Measurements from ENCODE around the gene BCO1.

Gene BCO1

DNA sequence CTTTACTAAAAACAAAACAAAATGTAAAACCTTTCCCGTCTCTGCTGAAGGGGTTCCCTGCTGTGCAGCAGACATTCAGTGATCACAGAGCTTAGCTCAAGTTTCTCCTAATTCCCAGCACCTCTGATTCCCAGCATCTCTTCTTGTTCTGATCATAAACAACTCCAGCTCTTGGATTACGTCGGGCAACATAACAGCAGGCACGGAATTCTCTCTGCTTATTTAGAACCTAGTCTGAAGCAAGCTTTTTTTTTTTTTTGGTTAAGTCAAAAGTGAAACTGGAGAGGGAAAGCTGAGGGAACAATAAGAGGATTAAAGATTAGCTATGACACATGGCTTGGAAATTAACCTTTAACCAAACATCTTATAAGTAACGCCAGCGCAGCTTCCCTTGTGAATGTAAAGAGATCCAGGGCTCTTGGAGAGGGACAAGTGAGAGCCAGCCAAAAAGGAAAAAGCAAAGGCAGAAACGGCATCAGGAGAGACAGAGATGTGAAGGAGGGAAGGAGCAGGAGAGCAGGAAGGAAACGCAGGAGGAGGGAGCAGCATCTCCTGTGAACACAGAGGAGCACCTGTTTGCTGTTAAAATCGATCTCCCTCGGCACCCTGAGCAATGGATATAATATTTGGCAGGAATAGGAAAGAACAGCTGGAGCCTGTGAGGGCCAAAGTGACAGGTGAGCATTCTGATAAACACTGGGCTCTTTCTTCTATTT, at the start of gene BCO1:
Gene BCO1 (plus strand): TSS at position 394 of the 716 bp plus-strand sequence. CDS start 220 bp downstream, at position 614.
- DNase-seq (ENCODE audit: low spot score), result no peak
- TF ChIP-seq, protein P1, sequence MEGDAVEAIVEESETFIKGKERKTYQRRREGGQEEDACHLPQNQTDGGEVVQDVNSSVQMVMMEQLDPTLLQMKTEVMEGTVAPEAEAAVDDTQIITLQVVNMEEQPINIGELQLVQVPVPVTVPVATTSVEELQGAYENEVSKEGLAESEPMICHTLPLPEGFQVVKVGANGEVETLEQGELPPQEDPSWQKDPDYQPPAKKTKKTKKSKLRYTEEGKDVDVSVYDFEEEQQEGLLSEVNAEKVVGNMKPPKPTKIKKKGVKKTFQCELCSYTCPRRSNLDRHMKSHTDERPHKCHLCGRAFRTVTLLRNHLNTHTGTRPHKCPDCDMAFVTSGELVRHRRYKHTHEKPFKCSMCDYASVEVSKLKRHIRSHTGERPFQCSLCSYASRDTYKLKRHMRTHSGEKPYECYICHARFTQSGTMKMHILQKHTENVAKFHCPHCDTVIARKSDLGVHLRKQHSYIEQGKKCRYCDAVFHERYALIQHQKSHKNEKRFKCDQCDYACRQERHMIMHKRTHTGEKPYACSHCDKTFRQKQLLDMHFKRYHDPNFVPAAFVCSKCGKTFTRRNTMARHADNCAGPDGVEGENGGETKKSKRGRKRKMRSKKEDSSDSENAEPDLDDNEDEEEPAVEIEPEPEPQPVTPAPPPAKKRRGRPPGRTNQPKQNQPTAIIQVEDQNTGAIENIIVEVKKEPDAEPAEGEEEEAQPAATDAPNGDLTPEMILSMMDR (IDR thresholded peaks at IDR 0.05; ENCODE audit: extremely low read depth, insufficient read depth, missing control alignments), result no peak
- in situ Hi-C loops (cut with MboI; ENCODE audit: low pct_unique_long_range_greater_than_20kb, low sequenced_read_pairs, unreplicated experiment), result no loop called here

DNA sequence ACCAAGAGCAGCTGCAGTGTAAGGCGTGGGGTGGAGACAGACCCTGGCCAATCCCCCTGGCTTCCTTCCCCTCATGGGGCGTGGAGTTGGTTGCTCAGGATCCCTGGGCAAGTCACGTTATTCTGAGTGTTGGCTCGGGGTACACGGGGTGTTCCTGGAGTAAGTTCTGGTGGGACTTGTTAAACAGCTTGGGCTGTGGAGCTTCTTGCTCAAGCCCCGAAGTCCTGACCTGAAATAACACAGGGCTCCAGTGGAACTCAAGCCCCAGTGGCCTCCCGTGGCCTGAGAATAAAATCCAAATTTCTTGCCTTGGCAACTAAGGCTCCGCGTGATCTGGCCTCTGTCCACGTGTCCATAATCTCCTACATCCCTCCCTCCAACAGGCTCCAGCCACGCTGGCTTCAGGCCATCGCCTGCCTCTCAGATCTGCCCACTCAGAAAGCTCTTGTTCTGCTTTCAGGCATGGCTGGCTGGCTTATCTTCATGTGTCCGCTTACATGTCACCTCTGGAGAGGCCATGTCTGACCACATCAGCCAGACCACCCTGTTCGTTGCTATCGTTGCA, 49.3 kb upstream of the BCO1 start:
- TF ChIP-seq, protein P1 (IDR thresholded peaks at IDR 0.05; ENCODE audit: extremely low read depth, insufficient read depth, missing control alignments), result no peak
- no peak for DNase-seq (ENCODE audit: low spot score)
- in situ Hi-C loops (cut with MboI; ENCODE audit: low pct_unique_long_range_greater_than_20kb, low sequenced_read_pairs, unreplicated experiment), result no loop called here

DNA sequence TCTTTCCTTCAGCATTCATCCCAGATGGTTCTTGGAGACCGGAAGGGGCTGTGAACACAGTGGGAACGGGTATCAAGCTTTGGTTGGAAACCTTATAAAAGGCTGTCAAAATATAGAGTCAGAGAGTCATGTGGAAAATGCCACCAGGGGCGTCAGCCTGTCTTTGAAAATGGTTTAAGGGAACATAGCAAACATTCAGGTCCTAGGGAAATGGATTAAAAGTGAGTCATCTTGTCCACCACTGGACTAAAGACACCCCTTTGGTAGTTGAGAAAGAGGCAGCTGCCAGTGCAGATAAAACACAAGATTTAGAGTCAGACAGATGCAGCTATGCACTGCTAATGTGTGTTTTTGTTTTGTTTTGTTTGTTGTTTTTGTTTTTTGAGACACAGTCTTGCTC, 47.8 kb upstream of the BCO1 start:
- DNase-seq (ENCODE audit: low spot score), result no peak
- in situ Hi-C loops (cut with MboI; ENCODE audit: low pct_unique_long_range_greater_than_20kb, low sequenced_read_pairs, unreplicated experiment), result no loop called here
- TF ChIP-seq, protein P1 (IDR thresholded peaks at IDR 0.05; ENCODE audit: extremely low read depth, insufficient read depth, missing control alignments), result no peak

DNA sequence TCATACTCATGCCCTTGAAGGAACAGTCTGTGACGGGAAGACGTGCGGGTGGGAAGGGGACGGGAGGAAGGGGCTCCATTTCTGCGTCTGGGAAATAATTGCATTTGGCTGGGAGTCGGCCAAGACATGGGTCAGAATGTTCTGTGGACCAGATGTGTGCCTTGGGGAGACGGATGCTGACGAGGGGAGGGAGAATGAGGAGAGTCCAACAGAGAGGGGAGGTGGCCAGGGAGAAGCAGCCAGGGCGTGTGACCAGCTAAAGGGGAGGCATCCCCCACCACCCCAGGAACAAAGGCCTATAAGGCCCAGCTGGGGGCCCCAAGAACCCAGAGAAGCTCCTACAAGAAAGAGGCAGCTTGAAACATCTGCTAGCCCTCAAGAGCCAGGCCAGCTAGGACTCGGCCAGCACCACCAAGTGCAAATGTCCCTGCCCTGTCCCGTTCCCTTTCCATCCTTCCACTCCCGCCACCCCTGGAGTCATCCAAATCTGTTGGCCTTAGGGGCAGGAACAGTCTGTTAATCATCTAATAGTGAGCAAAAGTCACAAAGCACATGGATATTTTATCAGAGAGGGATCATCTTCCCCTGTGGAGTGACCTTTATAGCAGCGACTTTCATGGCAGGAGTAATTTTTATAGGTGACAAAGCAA, 42.5 kb upstream of the BCO1 start:
- in situ Hi-C loops (cut with MboI; ENCODE audit: low pct_unique_long_range_greater_than_20kb, low sequenced_read_pairs, unreplicated experiment), result no loop called here
- no peak for DNase-seq (ENCODE audit: low spot score)
- TF ChIP-seq, protein P1 (IDR thresholded peaks at IDR 0.05; ENCODE audit: extremely low read depth, insufficient read depth, missing control alignments), result no peak

- DNase-seq (ENCODE audit: low spot score), result no peak
- in situ Hi-C loops (cut with MboI; ENCODE audit: low pct_unique_long_range_greater_than_20kb, low sequenced_read_pairs, unreplicated experiment), result no loop called here
- TF ChIP-seq, protein P1 (IDR thresholded peaks at IDR 0.05; ENCODE audit: extremely low read depth, insufficient read depth, missing control alignments), result peak; percentile 19
These were observed 39.9 kb upstream of the BCO1 start for GRCh38 chr16:81198635-81199034.

- no peak for DNase-seq (ENCODE audit: low spot score)
- in situ Hi-C loops (cut with MboI; ENCODE audit: low pct_unique_long_range_greater_than_20kb, low sequenced_read_pairs, unreplicated experiment), result no loop called here
- TF ChIP-seq, protein P1 (IDR thresholded peaks at IDR 0.05; ENCODE audit: extremely low read depth, insufficient read depth, missing control alignments), result no peak
These were observed 37.2 kb upstream of the BCO1 start for GRCh38 chr16:81201267-81201666.

All from GM13977 (cell line).